Superior temporal gyrus (tissue), 1 donor: ENCODE measurements around the gene PRLR.

ENCODE experiments used
- DNase-seq: peaks from one replicate; pipeline ENCODE4 v3.0.0-alpha.2; 2016; ENCODE audit errors: extremely low spot score

The PRLR gene

GRCh38 chr5:35160486-35161116 is 69.7 kb downstream of the PRLR start:
- DNase-seq: no peak

- no peak for DNase-seq
Observed at GRCh38 chr5:35159370-35159742, 70.9 kb downstream of the PRLR start.

- no peak for DNase-seq
Observed at GRCh38 chr5:35158622-35159369, 71.5 kb downstream of the PRLR start.

GRCh38 chr5:35158204-35158603 is 72.1 kb downstream of the PRLR start:
- DNase-seq: no peak

- no peak for DNase-seq
Observed at GRCh38 chr5:35153375-35153932, 76.8 kb downstream of the PRLR start.

GRCh38 chr5:35152733-35153132 is 77.6 kb downstream of the PRLR start:
- no peak for DNase-seq

- peak; percentile 73 for DNase-seq
Observed at GRCh38 chr5:35151146-35151920, 79.0 kb downstream of the PRLR start.

- no peak for DNase-seq
Observed at GRCh38 chr5:35149041-35149440, 81.2 kb downstream of the PRLR start.

GRCh38 chr5:35146406-35146805 is 83.9 kb downstream of the PRLR start:
- no peak for DNase-seq

- DNase-seq: no peak
Observed at GRCh38 chr5:35145691-35146317, 84.5 kb downstream of the PRLR start.

GRCh38 chr5:35145012-35145411 is 85.3 kb downstream of the PRLR start:
- no peak for DNase-seq

GRCh38 chr5:35143841-35144240 is 86.4 kb downstream of the PRLR start:
- no peak for DNase-seq

GRCh38 chr5:35141739-35142138 is 88.5 kb downstream of the PRLR start:
- no peak for DNase-seq

- no peak for DNase-seq
Observed at GRCh38 chr5:35138232-35138631, 92.1 kb downstream of the PRLR start.

- DNase-seq: no peak
Observed at GRCh38 chr5:35136386-35136785, 93.9 kb downstream of the PRLR start.

GRCh38 chr5:35135239-35135700 is 95.0 kb downstream of the PRLR start:
- DNase-seq: no peak

- no peak for DNase-seq
Observed at GRCh38 chr5:35134278-35135030, 95.8 kb downstream of the PRLR start.

GRCh38 chr5:35133186-35133585 is 97.1 kb downstream of the PRLR start:
- no peak for DNase-seq

- DNase-seq: no peak
Observed at GRCh38 chr5:35131723-35132122, 98.6 kb downstream of the PRLR start.

- DNase-seq: no peak
Observed at GRCh38 chr5:35129921-35130485, 100.3 kb downstream of the PRLR start.

- DNase-seq: no peak
Observed at GRCh38 chr5:35129276-35129675, 101.0 kb downstream of the PRLR start.
